ENCODE measurements around the gene NUCB2. TPM values are rescaled to one million over a fixed set of nuclear protein-coding genes. Genes with fewer than 3 reads are reported as not detected.
"Not testable (repeated sequence)": the region's sequence is repeated elsewhere in the genome, so short reads cannot be mapped to it uniquely, and the experiment has no call there.

The NUCB2 gene
- total RNA-seq, 1 donor from 2014 or later, result 47.8 TPM

DNA sequence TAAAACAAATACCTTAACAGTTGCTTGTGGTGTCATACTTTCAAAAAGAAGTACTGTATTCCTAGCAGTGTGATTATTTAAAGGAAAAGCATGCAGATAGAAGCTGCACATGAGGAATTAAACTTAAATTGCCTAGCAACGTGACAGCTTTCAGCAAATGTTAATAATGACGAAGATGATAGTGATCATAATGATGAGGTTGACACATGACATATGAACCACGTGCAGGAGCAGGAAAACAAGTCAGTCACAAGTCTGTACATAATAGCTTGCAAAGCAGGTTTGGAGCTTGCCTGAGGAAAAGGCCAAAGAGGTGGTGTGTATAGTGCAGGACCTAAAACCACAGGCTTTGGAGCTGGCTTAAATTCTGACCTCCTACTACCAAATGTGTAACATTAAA, 38.2 kb upstream of the NUCB2 start:
- Histone ChIP-seq H3K27me3 (no peaks in the 10 kb centered on the region), H3K36me3 (no peaks in the 10 kb centered on the region), H3K4me3 (no peak overlapping the region), H3K9me3 (no peaks in the 10 kb centered on the region), H3K27ac (no peak overlapping the region), H3K4me1 (no peaks in the 10 kb centered on the region)
- intact Hi-C loops (cut with DNase I), result no loop called here
- DNase-seq (ENCODE audit: low spot score in 2 of 2), result no peak
- TF ChIP-seq, protein P1, sequence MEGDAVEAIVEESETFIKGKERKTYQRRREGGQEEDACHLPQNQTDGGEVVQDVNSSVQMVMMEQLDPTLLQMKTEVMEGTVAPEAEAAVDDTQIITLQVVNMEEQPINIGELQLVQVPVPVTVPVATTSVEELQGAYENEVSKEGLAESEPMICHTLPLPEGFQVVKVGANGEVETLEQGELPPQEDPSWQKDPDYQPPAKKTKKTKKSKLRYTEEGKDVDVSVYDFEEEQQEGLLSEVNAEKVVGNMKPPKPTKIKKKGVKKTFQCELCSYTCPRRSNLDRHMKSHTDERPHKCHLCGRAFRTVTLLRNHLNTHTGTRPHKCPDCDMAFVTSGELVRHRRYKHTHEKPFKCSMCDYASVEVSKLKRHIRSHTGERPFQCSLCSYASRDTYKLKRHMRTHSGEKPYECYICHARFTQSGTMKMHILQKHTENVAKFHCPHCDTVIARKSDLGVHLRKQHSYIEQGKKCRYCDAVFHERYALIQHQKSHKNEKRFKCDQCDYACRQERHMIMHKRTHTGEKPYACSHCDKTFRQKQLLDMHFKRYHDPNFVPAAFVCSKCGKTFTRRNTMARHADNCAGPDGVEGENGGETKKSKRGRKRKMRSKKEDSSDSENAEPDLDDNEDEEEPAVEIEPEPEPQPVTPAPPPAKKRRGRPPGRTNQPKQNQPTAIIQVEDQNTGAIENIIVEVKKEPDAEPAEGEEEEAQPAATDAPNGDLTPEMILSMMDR (IDR thresholded peaks at IDR 0.05), result no peak

DNA sequence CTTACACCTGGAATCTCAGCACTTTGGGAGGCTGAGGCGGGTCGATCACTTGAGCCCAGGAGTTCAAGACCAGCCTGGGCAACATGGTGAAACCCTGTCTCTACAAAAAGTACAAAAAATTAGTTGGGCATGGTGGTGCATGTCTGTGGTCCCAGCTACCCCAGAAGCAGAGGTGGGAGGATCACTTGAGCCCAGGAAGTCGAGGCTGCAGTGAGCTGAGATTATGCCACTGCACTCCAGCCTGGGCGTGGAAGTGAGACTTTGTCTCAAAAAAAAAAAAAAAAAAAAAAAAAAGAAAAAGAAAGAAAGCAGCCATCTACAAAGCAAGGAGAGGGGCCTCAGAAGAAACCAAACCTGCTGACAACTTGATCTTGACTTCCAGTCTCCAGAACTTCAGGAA, 36.6 kb upstream of the NUCB2 start:
- DNase-seq (ENCODE audit: low spot score in 2 of 2); H3K4me1 ChIP-seq; H3K27me3 ChIP-seq; H3K27ac ChIP-seq; H3K9me3 ChIP-seq; H3K4me3 ChIP-seq; intact Hi-C loops (cut with DNase I); H3K36me3 ChIP-seq: not testable (repeated sequence)

DNA sequence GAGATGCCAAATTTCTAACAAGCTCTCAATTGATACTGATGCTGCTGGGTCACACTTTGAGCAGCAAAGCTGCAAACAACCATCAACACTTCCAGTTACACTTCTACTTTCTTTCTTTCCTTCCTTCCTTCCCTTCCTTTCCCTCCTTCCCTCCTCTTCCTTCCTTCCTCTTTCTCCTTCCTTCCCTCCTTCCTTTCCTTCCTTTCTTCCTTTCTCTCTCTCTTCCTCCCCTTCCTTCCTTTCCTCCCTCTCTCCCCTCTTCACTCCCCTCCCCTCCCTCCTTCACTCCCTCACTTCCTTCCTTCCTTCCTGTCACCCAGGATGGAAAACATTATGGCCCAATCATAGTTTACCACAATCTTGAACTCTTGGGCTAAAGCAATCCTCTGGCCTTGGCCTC, 35.8 kb upstream of the NUCB2 start:
- intact Hi-C loops (cut with DNase I), result no loop called here
- no peak for DNase-seq (ENCODE audit: low spot score in 2 of 2)
- H3K4me1 ChIP-seq, result no peaks in the 10 kb centered on the region
- no peaks in the 10 kb centered on the region for H3K27me3 ChIP-seq
- no peak overlapping the region for H3K4me3 ChIP-seq
- no peak overlapping the region for H3K27ac ChIP-seq
- no peaks in the 10 kb centered on the region for H3K36me3 ChIP-seq
- TF ChIP-seq, protein P1 (IDR thresholded peaks at IDR 0.05), result no peak
- no peaks in the 10 kb centered on the region for H3K9me3 ChIP-seq

DNA sequence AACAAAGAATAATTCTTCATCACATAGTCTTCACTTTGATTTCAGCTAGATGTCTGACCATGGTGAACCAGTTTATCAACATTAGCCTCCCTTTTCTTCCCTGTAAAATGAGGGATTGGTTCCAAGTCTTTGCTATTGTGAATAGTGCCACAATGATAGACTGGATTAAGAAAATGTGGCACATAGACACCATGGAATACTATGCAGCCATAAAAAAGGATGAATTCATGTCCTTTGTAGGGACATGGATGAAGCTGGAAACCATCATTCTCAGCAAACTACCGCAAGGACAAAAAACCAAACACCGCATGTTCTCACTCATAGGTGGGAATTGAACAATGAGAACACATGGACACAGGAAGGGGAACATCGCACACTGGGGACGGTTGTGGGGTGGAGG, 33.6 kb upstream of the NUCB2 start:
- H3K36me3 ChIP-seq; H3K27me3 ChIP-seq; H3K4me3 ChIP-seq; intact Hi-C loops (cut with DNase I); DNase-seq (ENCODE audit: low spot score in 2 of 2); H3K9me3 ChIP-seq; H3K27ac ChIP-seq; H3K4me1 ChIP-seq: not testable (repeated sequence)

DNA sequence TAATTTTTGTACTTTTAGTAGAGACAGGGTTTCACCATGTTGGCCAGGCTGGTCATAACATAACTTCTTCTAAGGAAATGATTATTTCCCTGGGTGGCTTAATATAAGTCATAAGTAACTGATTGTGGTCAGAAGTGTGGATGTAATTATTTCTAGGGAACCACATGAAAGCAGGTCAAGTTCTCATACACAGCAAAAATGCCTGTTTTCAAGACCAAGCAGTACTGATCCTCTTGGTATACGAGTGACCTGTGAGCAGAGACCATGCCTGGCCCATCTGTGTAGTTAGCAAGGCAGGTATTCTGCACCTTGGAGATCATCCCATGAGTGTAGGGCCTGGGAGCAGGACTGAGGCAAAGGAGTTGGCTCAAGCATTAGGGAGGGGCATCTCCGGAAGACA, 32.5 kb upstream of the NUCB2 start:
- no peak for DNase-seq (ENCODE audit: low spot score in 2 of 2)
- H3K4me1 ChIP-seq, result no peaks in the 10 kb centered on the region
- no peaks in the 10 kb centered on the region for H3K27me3 ChIP-seq
- TF ChIP-seq, protein P1 (IDR thresholded peaks at IDR 0.05), result no peak
- intact Hi-C loops (cut with DNase I), result no loop called here
- H3K9me3 ChIP-seq, result no peaks in the 10 kb centered on the region
- H3K4me3 ChIP-seq, result no peak overlapping the region
- H3K27ac ChIP-seq, result no peak overlapping the region
- no peaks in the 10 kb centered on the region for H3K36me3 ChIP-seq

DNA sequence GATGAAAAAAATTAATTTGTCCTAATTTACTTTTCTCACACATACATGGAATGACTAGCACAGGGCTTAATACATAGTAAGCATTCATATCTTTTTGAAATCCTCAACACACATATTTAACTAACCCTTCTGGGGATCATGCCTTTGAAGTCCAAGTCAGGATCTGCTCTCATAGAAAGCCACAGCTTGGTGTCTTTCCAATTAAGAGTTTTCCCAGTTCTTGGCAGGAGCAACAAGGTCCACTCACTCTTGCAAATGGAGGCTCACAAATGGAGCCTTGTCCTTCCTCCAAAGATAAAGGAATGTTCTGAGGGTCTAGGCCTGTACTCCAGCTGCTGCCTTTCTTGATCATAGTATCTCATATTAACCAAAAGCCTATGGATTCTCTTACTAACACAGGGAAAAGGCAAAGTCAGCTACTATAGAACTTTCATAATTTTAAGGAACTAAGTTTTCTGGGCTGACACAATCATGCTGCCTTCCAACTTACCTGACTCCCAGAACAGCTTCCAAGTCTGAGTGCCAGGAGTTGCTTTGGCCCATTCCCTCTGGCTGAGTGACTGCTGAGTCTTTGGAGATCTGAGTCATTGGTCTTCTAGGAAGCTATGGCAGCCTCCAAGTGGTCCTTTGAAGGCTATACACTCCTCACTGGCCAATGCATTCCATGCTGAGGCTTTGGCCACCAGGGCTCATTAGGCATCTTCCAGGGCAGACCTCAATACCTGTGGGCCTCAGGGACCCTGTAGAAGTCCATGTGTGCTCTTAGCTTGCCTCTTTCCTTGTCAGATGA, 25.8 kb upstream of the NUCB2 start:
- no peaks in the 10 kb centered on the region for H3K4me1 ChIP-seq
- DNase-seq (ENCODE audit: low spot score in 2 of 2), result no peak
- H3K9me3 ChIP-seq, result no peaks in the 10 kb centered on the region
- no peaks in the 10 kb centered on the region for H3K36me3 ChIP-seq
- TF ChIP-seq, protein P1 (IDR thresholded peaks at IDR 0.05), result no peak
- no peak overlapping the region for H3K27ac ChIP-seq
- no peak overlapping the region for H3K4me3 ChIP-seq
- no peaks in the 10 kb centered on the region for H3K27me3 ChIP-seq
- intact Hi-C loops (cut with DNase I), result no loop called here

DNA sequence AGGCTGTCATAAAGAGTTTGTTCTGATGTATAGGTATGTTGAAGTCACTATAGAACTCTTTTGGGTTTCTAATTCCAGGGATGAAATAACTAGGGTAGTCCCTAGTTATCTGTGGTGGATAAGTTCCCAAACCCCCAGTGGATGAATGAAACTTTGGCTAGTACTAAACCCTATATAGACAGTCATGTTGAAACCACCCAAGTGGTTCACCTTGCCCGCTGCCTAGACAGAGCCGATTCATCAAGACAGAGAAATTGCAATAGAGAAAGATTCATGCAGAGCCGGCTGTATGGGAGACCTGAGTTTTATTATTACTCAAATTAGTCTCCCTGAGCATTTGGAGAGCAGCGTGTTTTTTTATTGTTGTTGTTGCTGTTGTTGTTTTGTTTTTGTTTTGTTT, 23.8 kb upstream of the NUCB2 start:
- H3K36me3 ChIP-seq, result no peaks in the 10 kb centered on the region
- H3K27me3 ChIP-seq, result no peaks in the 10 kb centered on the region
- no peaks in the 10 kb centered on the region for H3K4me1 ChIP-seq
- no peak overlapping the region for H3K27ac ChIP-seq
- no peak overlapping the region for H3K4me3 ChIP-seq
- DNase-seq (ENCODE audit: low spot score in 2 of 2), result no peak
- intact Hi-C loops (cut with DNase I), result no loop called here
- TF ChIP-seq, protein P1 (IDR thresholded peaks at IDR 0.05), result no peak
- H3K9me3 ChIP-seq, result no peaks in the 10 kb centered on the region
